Measurements from ENCODE around the gene KMT2C. TPM values are rescaled to one million over a fixed set of nuclear protein-coding genes. Genes with fewer than 3 reads are reported as not detected.

KMT2C gene
- total and polyA plus RNA-seq, 2 of the 13 experiments (the other 11 are each of a cell fraction or from before 2014, with no cell fraction given), result 7.1 to 14.4 TPM

- TF ChIP-seq SP140L (CRISPR knock-in tag; IDR thresholded peaks at IDR 0.05; ENCODE audit: borderline replicate concordance) (no peak), ASH2L (IDR thresholded peaks at IDR 0.05; ENCODE audit: insufficient read length, low read depth, low read length) (peak; percentile 92), BHLHE40 (IDR thresholded peaks at IDR 0.05; ENCODE audit: low read length) (no peak), DNMT1 (CRISPR knock-in tag; IDR thresholded peaks at IDR 0.05) (no peak), GMEB1 (CRISPR knock-in tag; IDR thresholded peaks at IDR 0.05; ENCODE audit: borderline replicate concordance) (peak; percentile 45; the same call in 1 of the 2 replicates), ATAD3A (CRISPR knock-in tag; IDR thresholded peaks at IDR 0.05) (no peak), PRMT3 (CRISPR knock-in tag; IDR thresholded peaks at IDR 0.05; ENCODE audit: borderline replicate concordance, low read depth) (no peak), MNT (IDR thresholded peaks at IDR 0.05) (no peak), ZNF546 (CRISPR knock-in tag; conservative IDR thresholded peaks at IDR 0.05) (no peak; the same call in 1 of the 2 replicates), ZNF326 (CRISPR knock-in tag; IDR thresholded peaks at IDR 0.05; ENCODE audit: borderline replicate concordance) (no peak), ZNF597 (CRISPR knock-in tag; IDR thresholded peaks at IDR 0.05) (no peak), ZNF841 (CRISPR knock-in tag; IDR thresholded peaks at IDR 0.05; ENCODE audit: borderline replicate concordance) (no peak), DMTF1 (CRISPR knock-in tag; IDR thresholded peaks at IDR 0.05) (no peak), POLR2A (IDR thresholded peaks at IDR 0.05; ENCODE audit: insufficient read depth in 1 of 2, low read depth in 2 of 2, low read length in 2 of 2) (peak; percentile 48 to 72; a peak in 2 of 4 replicates), GABPA (IDR thresholded peaks at IDR 0.05; ENCODE audit: low read depth, low read length) (0 out of 2 replicates have a peak, but pooled peaks have one; percentile 33), GABPA (CRISPR knock-in tag; IDR thresholded peaks at IDR 0.05; ENCODE audit: low read depth) (no peak), ARNT2 (CRISPR knock-in tag; IDR thresholded peaks at IDR 0.05; ENCODE audit: low read depth) (no peak), EP300 (IDR thresholded peaks at IDR 0.05; ENCODE audit: low read depth in 2 of 2, low read length in 2 of 2) (no peak), EP300 (CRISPR knock-in tag; IDR thresholded peaks at IDR 0.05; ENCODE audit: borderline replicate concordance) (no peak; the same call in 1 of the 2 replicates), ZSCAN25 (CRISPR knock-in tag; IDR thresholded peaks at IDR 0.05) (peak; percentile 5), YY1 (IDR thresholded peaks at IDR 0.05; ENCODE audit: insufficient read depth, insufficient replicate concordance, low read depth, low read length) (peak; percentile 40), ZSCAN30 (CRISPR knock-in tag; IDR thresholded peaks at IDR 0.05) (no peak), BRD4 (CRISPR knock-in tag; IDR thresholded peaks at IDR 0.05) (peak; percentile 49), HOXD1 (CRISPR knock-in tag; IDR thresholded peaks at IDR 0.05) (no peak)
Observed at GRCh38 chr7:152464312-152465118, 28.7 kb upstream of the KMT2C start (continued).
